Neural progenitor cell (in vitro differentiated cells): ENCODE data around the gene GALK2.

Experiments used
- CTCF ChIP-seq: fragments of 200-600 bp; sonication (generic); IDR thresholded peaks from 2 replicates; pipeline ENCODE4 v1.5.1; 2017; ENCODE audit warnings: antibody characterized with exemption, mild to moderate bottlenecking
- EZH2 ChIP-seq: fragments of 200-600 bp; sonication (generic); IDR thresholded peaks from 2 replicates; pipeline ENCODE4 v1.6.1; 2017; ENCODE audit warnings: antibody characterized with exemption, mild to moderate bottlenecking, moderate library complexity
- EZH2phosphoT487 ChIP-seq: fragments of 200-600 bp; sonication (generic); IDR thresholded peaks from 2 replicates; pipeline ENCODE4 v1.6.1; 2017; ENCODE audit warnings: antibody characterized with exemption

GRCh38 chr15:49278751-49279150, 108.7 kb downstream of the GALK2 start:
- no peak for TF ChIP-seq CTCF
- no peak for TF ChIP-seq EZH2phosphoT487
- TF ChIP-seq EZH2 = no peak
